K562 (cell line): ENCODE results near the gene ZMYM2. TPM values are rescaled to one million over a fixed set of nuclear protein-coding genes. Genes with fewer than 3 reads are reported as not detected.

ENCODE experiments used
- ATAC-seq: fragments of 200-7000 bp; cut with Tn5 transposase; 3 replicates; pipeline ENCODE4 v1.9.1; 2020; ENCODE audit warnings: moderate library complexity
- BruUV-seq: library from RNA; stranded (reverse); fragments of 400-500 nt; replicated peaks from 2 replicates; lab custom pipeline; 2021; lab: Mats Ljungman, UMichigan
- CTCF ChIA-PET: fragments of 300-600 bp; formaldehyde crosslinking; extraction: SDS; loops from one replicate; lab custom pipeline; 2021; ENCODE audit warnings: low intra/inter-chr PET ratio; lab: Yijun Ruan, JAX
- POLR2A ChIA-PET: fragments of 300-600, 350-650 bp; sonication (Branson Sonifier 250); formaldehyde crosslinking; extraction: SDS; loops from one replicate; lab custom pipeline; 2021; ENCODE audit warnings: antibody characterized with exemption, inconsistent platforms; lab: Yijun Ruan, JAX
- DNase-seq, 4 experiments: peaks; one replicate each; pipeline versions ENCODE4 v3.0.0 to v3.0.0-alpha.2; 2011 to 2018; ENCODE audit warnings: low spot score in 3 of 4, mixed read lengths in 3 of 4; ENCODE audit errors: extremely low read depth in 1 of 4
- FAIRE-seq: peaks from 2 replicates; lab custom pipeline; 2011; peaks lifted over from hg19 to GRCh38; lab: Jason Lieb, UNC
- H2AFZ ChIP-seq: 2 replicates; pipeline ENCODE4 v1.6.0; 2011; ENCODE audit warnings: low read depth, low read length, control low read depth, inconsistent platforms
- H3K27ac ChIP-seq: fragments of 200-600 bp; 3 replicates; pipeline ENCODE4 v1.8.0; 2011; ENCODE audit warnings: low read depth, mild to moderate bottlenecking, control low read depth, inconsistent platforms, low read length, moderate library complexity, mixed read lengths; ENCODE audit errors: extremely low read depth
- H3K27me3 ChIP-seq, 2 experiments: fragments of 300-600 bp in 1 of 2; 2 replicates in 1 of 2; 3 replicates in 1 of 2; pipeline versions ENCODE4 v1.6.0 to v1.8.0; 2011; ENCODE audit warnings: inconsistent platforms in 2 of 2, low read length in 2 of 2, mild to moderate bottlenecking in 1 of 2, mixed read lengths in 1 of 2, moderate library complexity in 1 of 2; ENCODE audit not compliant: control insufficient read depth in 2 of 2, insufficient read depth in 2 of 2
- H3K36me3 ChIP-seq: fragments of 300-600 bp; 3 replicates; pipeline ENCODE4 v1.8.0; 2011; ENCODE audit warnings: mild to moderate bottlenecking, low read length, inconsistent platforms; ENCODE audit not compliant: control insufficient read depth, insufficient read depth
- H3K4me1 ChIP-seq, 2 experiments: fragments of 200-600 bp in 1 of 2; replicated peaks in 1 of 2; 2 replicates in 1 of 2; 3 replicates in 1 of 2; pipeline versions ENCODE4 v1.5.1 to v1.8.0; 2011; ENCODE audit warnings: inconsistent platforms in 2 of 2, low read length in 2 of 2, mild to moderate bottlenecking in 1 of 2, mixed read lengths in 1 of 2, moderate library complexity in 1 of 2; ENCODE audit not compliant: control insufficient read depth in 2 of 2, insufficient read depth in 2 of 2
- H3K4me2 ChIP-seq: 2 replicates; pipeline ENCODE4 v1.6.1; 2011; ENCODE audit warnings: low read length, control low read depth, inconsistent platforms, mixed read lengths; ENCODE audit not compliant: insufficient read depth
- H3K4me3 ChIP-seq: fragments of 200-600 bp; sonication (generic), shearing (Covaris generic); 2 replicates; pipeline ENCODE4 v1.5.1; 2016; ENCODE audit warnings: control low read depth, inconsistent platforms
- H3K79me2 ChIP-seq: fragments of 200-600 bp; 3 replicates; pipeline ENCODE4 v1.8.0; 2011; ENCODE audit warnings: low read length, inconsistent platforms; ENCODE audit not compliant: control insufficient read depth, insufficient read depth
- H3K9ac ChIP-seq, 2 experiments: 2 replicates each; pipeline versions ENCODE4 v1.6.0 to v1.6.1; 2011; ENCODE audit warnings: low read depth in 2 of 2, low read length in 2 of 2, control low read depth in 1 of 2, inconsistent platforms in 1 of 2, mild to moderate bottlenecking in 1 of 2, mixed read lengths in 1 of 2; ENCODE audit not compliant: insufficient read depth in 1 of 2
- H3K9me1 ChIP-seq: one replicate; pipeline ENCODE4 v1.6.0; 2011; ENCODE audit warnings: inconsistent platforms, mild to moderate bottlenecking, low read length, moderate library complexity; ENCODE audit not compliant: control insufficient read depth, insufficient read depth
- H3K9me3 ChIP-seq: replicated peaks from 2 replicates; pipeline ENCODE4 v1.5.1; 2011; ENCODE audit warnings: low read depth, low read length, inconsistent platforms; ENCODE audit not compliant: control insufficient read depth, insufficient read depth
- H4K20me1 ChIP-seq: replicated peaks from 2 replicates; pipeline ENCODE4 v1.6.1; 2011; ENCODE audit warnings: low read length, inconsistent platforms, mixed read lengths; ENCODE audit not compliant: control insufficient read depth, insufficient read depth
- YY1 ChIP-seq, 3 experiments: IDR thresholded peaks; 2 replicates each; pipeline ENCODE4 v1.6.1; 2011; ENCODE audit warnings: low read length in 2 of 3, mild to moderate bottlenecking in 2 of 3, moderate library complexity in 2 of 3, borderline replicate concordance in 1 of 3, control low read depth in 1 of 3, low read depth in 1 of 3; ENCODE audit not compliant: insufficient read depth in 3 of 3, insufficient replicate concordance in 2 of 3, control insufficient read depth in 1 of 3, insufficient read length in 1 of 3; ENCODE audit errors: extremely low read depth in 1 of 3
- ZBTB34 ChIP-seq: fragments of 250-450 bp; sonication (Bioruptor Pico); IDR thresholded peaks from 2 replicates; pipeline ENCODE4 v1.8.0; 2021; ENCODE audit warnings: mild to moderate bottlenecking, moderate library complexity
- WGBS: fragments of 100-300 bp; shearing (Covaris generic); methylation state at CpG from one replicate; pipeline ENCODE4 v1.1.6; 2016; ENCODE audit warnings: low coverage, mixed read lengths; ENCODE audit not compliant: insufficient coverage; ENCODE audit errors: missing lambda C conversion rate; 5-methylcytosine and 5-hydroxymethylcytosine counted together
- in situ Hi-C: fragments of 300-500 bp; cut with MboI; formaldehyde crosslinking; loops from 4 replicates; pipeline ENCODE4 v1.15.0; 2018; ENCODE audit warnings: inconsistent platforms, mixed read lengths
- intact Hi-C: fragments of 100-400 bp; cut with micrococcal nuclease; formaldehyde crosslinking; loops from 2 replicates; pipeline ENCODE4 v1.14.2; 2022
- polyA plus RNA-seq, 8 experiments: library from polyadenylated mRNA; depleted of rRNA in 4 of 8; stranded (reverse) in 5 of 8; unstranded in 3 of 8; fragments of >200 nt; fragmentation: Nextera tagmentation in 2 of 8; fragmentation: Illumina TruSeq in 1 of 8; extraction: Ambion mirVana in 2 of 8; extraction: Trizol in 1 of 8; gene quantifications; 2 replicates each; pipeline versions ENCODE4 v1.2.1 to v1.2.3, GENCODE V29; 2011 to 2014; ENCODE audit warnings: inconsistent platforms in 1 of 8, missing spikeins in 1 of 8
- total RNA-seq, 7 experiments: library from RNA; depleted of rRNA in 6 of 7; stranded (reverse); fragments of >200 nt in 6 of 7; fragmentation: Illumina TruSeq in 2 of 7; extraction: Trizol in 2 of 7; gene quantifications; 2 replicates each; pipeline versions ENCODE4 v1.2.1 to v1.2.3, GENCODE V29; 2011 to 2021; ENCODE audit warnings: low replicate concordance in 1 of 7

Gene ZMYM2
- total and polyA plus RNA-seq, 9 of the 15 experiments (the other 6 are each of a cell fraction or from before 2014, with no cell fraction given) = 5.0 to 48.8 (median 26.8) TPM

- TF ChIP-seq ZBTB34 (CRISPR knock-in tag) (no peak), YY1 (IDR thresholded peaks at IDR 0.05; ENCODE audit: borderline replicate concordance in 1 of 3, control insufficient read depth in 1 of 3, extremely low read depth in 1 of 3, insufficient read depth in 3 of 3, insufficient read length in 1 of 3, insufficient replicate concordance in 2 of 3, low read depth in 1 of 3, low read length in 2 of 3) (peak in 1 of 3 experiments; percentile 22)
- 89% methylated on average over 20 of the region's 65 CpGs for WGBS
- Histone ChIP-seq H3K4me3 (peak overlapping the region; percentile 72), H3K4me2 (peak overlapping the region; percentile 52; the same call in 1 of the 2 replicates), H3K79me2 (peaks cover 30% of the 10 kb centered on the region), H3K4me1 (peaks cover 0 to 14% of the 10 kb centered on the region in 2 experiments; a peak in 2 of 5 replicates), H3K9ac (peak overlapping the region; percentile 60 to 91; a peak in 3 of 4 replicates), H3K36me3 (peaks cover 17% of the 10 kb centered on the region), H2AFZ (peak overlapping the region; percentile 87), H3K27me3 (no peaks in the 10 kb centered on the region), H3K9me1 (no peaks in the 10 kb centered on the region), H4K20me1 (no peaks in the 10 kb centered on the region), H3K9me3 (no peaks in the 10 kb centered on the region), H3K27ac (peak overlapping the region; percentile 68)
- POLR2A ChIA-PET = no interaction called here
- DNase-seq (no peak), FAIRE-seq (no peak), ATAC-seq (no peak)
- CTCF ChIA-PET = no interaction called here
- intact Hi-C loops = no loop called here
- in situ Hi-C loops = no loop called here
- BruUV-seq = no TSS peak
Observed at GRCh38 chr13:19957320-19958154, 990 bp upstream of the ZMYM2 start.
